HFF-Myc (cell line): ENCODE measurements around the gene KCNK4.
"Not testable (repeated sequence)": the region's sequence is repeated elsewhere in the genome, so short reads cannot be mapped to it uniquely, and the experiment has no call there.

Experiments
- DNase-seq: peaks from one replicate; pipeline ENCODE4 v3.0.0-alpha.2; 2011; ENCODE audit warnings: low read depth; ENCODE audit errors: extremely low read depth
- H3K4me3 ChIP-seq: replicated peaks from 2 replicates; pipeline ENCODE4 v1.5.1; 2011; ENCODE audit warnings: low read depth, mild to moderate bottlenecking, control low read depth, low read length
- CTCF ChIP-seq: IDR thresholded peaks from 2 replicates; pipeline ENCODE4 v1.5.1; 2012; ENCODE audit warnings: mild to moderate bottlenecking, low read depth, low read length, control low read depth; ENCODE audit errors: missing control alignments

Gene KCNK4

GRCh38 chr11:64314805-64315561 is 23.9 kb downstream of the KCNK4 start:
- TF ChIP-seq CTCF, result no peak
- no peak overlapping the region for H3K4me3 ChIP-seq
- DNase-seq, result no peak

GRCh38 chr11:64315667-64316526 is 24.8 kb downstream of the KCNK4 start:
- DNase-seq, result not testable (repeated sequence)
- peak overlapping the region; percentile 92 for H3K4me3 ChIP-seq

DNA sequence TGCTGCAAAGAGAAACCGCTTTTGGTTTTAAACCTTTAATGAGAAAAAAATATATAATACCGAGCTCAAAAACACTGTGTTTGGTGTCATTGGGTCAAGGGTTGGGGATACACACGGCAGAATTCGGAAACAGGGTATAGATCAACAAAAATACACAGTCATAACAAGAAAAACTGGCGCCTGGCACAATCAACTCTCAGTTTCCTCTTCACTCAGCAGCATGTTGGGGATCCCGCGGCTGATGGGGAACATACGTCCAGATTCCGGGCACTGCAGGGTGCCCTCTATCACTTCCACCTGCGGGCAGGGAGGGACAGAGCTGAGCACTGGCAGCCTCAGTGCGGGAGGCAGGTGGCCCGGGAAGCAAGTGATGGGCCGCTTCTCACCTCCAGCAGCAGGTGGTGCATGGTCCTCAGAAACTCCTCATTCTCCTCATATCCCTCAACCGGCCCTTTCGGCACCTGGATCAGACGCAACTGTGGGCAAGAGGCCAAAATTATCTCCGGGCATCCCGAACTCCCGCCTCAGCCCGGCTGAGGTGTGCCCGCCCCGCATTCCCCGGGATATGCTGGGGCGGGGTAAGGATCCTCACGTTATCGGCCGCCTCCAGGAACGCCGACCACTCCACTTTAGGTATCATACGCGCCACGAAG is 25.7 kb downstream of the KCNK4 start:
- DNase-seq, result no peak
- H3K4me3 ChIP-seq, result peak overlapping the region; percentile 92
- no peak for TF ChIP-seq CTCF

GRCh38 chr11:64317325-64317960 is 26.3 kb downstream of the KCNK4 start, which contains the start of gene TRMT112:
TSS of gene TRMT112 (minus strand) at chr11:64317559. CDS start at chr11:64317526, 33 bp downstream.
- DNase-seq, result peak; percentile 94
- no peak for TF ChIP-seq CTCF
- H3K4me3 ChIP-seq, result peak within 1 kb of the TSS; percentile 92

- peak within 1 kb of the TSS; percentile 92 for H3K4me3 ChIP-seq
- TF ChIP-seq CTCF, result peak; percentile 11
- peak; percentile 82 for DNase-seq
Measured at GRCh38 chr11:64317961-64318765, 27.1 kb downstream of the KCNK4 start, which contains the start of gene PRDX5. TSS of gene PRDX5 (plus strand) at chr11:64318121. CDS start at chr11:64318216, 95 bp downstream.

DNA sequence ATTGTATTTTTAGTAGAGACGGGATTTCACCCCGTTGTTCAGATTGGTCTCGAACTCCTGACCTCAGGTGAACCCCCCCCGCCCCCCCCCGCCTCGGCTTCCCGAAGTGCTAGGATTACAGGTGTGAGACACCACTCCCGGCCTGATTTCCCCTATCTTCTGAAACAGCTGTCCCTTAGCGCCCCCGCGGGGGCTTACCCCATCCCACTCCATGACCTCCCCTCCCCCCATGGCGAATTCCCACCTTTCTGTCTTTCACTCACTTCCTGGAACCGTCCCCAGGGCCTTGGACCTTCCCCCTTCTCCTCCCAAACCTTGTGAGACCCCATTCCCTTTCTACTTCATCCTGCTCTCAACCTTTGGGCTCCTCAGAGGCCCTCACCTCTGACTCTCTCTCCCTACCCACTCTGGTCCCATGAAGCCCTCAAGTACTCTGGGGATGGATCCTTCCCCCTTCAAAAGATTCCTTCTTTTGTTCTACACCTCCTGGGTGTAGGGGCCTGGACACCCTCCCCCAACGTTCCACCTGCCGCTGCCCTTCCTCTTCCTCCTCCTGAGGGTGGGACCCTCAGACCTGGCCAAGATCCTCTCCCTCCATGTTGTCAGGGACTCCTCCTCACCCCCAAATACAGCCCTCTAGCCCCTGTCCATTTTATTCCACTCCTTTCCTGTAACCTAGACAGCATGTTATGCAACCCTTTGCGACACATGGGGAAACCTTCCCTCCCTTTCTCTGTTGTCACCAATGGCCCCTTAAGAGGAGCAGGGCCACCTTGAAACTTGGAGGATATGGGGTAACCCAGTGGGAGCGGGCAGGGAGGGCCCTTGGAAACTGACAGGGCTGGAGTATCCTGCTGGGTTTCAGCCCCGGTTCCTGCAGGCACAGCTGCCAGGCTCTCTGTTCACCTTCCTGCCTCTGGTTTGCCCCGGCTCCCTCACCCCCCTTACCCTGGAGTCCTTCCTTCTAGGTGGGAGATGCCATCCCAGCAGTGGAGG is 28.0 kb downstream of the KCNK4 start:
- H3K4me3 ChIP-seq, result peak overlapping the region; percentile 92
- no peak for DNase-seq
- no peak for TF ChIP-seq CTCF
